ENCODE measurements around the gene CPVL. TPM values are rescaled to one million over a fixed set of nuclear protein-coding genes. Genes with fewer than 3 reads are reported as not detected.

Gene CPVL
- total RNA-seq, 1 donor from 2014 or later, result 22.1 TPM

- peaks cover 11% of the 10 kb centered on the region for H3K27me3 Mint-ChIP-seq
- no peak for TF ChIP-seq CTCF (IDR thresholded peaks at IDR 0.05; ENCODE audit: unreplicated experiment)
- no peaks in the 10 kb centered on the region for H3K9me3 Mint-ChIP-seq (ENCODE audit: low read depth)
- no peak for DNase-seq (ENCODE audit: low spot score, unreplicated experiment)
- H3K4me1 Mint-ChIP-seq (ENCODE audit: low read depth), result peaks cover 45% of the 10 kb centered on the region
- no peaks in the 10 kb centered on the region for H3K36me3 Mint-ChIP-seq (ENCODE audit: insufficient read depth)
- H3K27ac Mint-ChIP-seq, result no peak overlapping the region
- peak overlapping the region; percentile 81 for H3K4me3 Mint-ChIP-seq (ENCODE audit: low read depth)
These were observed 46.5 kb upstream of the CPVL start for GRCh38 chr7:29192811-29193210.

DNA sequence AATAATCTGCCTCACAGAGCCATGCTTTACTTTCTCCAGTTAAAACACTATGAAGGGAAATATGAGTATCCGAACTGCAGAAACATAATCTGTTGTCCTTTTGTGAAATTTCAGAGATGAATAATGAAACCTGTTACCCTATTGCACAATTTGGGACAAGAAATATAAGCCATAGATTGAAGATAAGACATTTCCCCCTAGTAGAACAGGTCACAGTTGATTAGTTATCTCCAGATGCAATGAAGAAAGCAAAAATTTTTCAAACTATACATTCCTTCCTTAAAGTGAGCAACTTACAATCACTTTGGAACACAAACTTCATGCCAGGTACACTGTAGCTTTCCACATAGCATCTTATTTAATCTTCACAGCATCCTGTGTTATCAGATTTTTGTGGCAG, 46.0 kb upstream of the CPVL start:
- no peak for DNase-seq (ENCODE audit: low spot score, unreplicated experiment)
- Mint-ChIP-seq H3K27ac (no peak overlapping the region), H3K9me3 (ENCODE audit: low read depth) (no peaks in the 10 kb centered on the region), H3K4me3 (ENCODE audit: low read depth) (peak overlapping the region; percentile 9), H3K27me3 (peaks cover 11% of the 10 kb centered on the region), H3K4me1 (ENCODE audit: low read depth) (peaks cover 40% of the 10 kb centered on the region), H3K36me3 (ENCODE audit: insufficient read depth) (no peaks in the 10 kb centered on the region)
- no peak for TF ChIP-seq CTCF (IDR thresholded peaks at IDR 0.05; ENCODE audit: unreplicated experiment)

DNA sequence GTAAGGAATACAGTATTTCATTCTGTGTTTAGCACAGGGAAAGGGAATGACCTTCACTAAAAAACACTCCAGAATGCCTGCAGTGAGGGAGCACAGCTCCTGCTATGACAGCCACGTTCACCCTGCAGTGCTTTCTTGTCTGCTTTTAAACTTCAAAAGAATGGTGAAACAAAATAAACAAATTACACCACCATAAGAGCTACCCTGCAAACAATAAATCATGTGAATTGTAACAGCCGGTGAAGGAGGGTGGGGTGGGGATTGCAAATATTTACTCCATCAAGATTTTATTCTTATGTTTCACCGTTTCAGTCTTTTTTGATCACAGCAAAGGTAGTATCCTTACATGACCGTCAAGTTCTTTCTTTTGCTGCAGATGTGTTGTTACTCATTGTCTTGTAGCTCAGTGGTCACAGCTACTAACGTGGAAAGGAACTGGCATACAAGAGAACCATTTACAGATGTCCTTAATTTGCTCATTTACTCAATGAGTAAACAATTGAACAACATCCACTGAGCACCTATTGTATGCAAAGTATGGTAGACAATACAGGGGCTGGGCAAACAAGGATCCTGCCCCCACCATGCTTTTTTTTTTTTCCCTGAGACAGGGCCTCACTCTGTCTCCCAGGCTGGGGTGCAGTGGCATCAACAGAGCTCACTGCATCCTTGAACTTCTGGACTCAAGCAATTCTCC, 44.2 kb upstream of the CPVL start:
- DNase-seq (ENCODE audit: low spot score, unreplicated experiment), result no peak
- Mint-ChIP-seq H3K27me3 (peaks cover 11% of the 10 kb centered on the region), H3K36me3 (ENCODE audit: insufficient read depth) (no peaks in the 10 kb centered on the region), H3K27ac (peak overlapping the region; percentile 93), H3K4me1 (ENCODE audit: low read depth) (peaks cover 27% of the 10 kb centered on the region), H3K9me3 (ENCODE audit: low read depth) (no peaks in the 10 kb centered on the region), H3K4me3 (ENCODE audit: low read depth) (peak overlapping the region; percentile 29)
- TF ChIP-seq CTCF (IDR thresholded peaks at IDR 0.05; ENCODE audit: unreplicated experiment), result no peak

DNA sequence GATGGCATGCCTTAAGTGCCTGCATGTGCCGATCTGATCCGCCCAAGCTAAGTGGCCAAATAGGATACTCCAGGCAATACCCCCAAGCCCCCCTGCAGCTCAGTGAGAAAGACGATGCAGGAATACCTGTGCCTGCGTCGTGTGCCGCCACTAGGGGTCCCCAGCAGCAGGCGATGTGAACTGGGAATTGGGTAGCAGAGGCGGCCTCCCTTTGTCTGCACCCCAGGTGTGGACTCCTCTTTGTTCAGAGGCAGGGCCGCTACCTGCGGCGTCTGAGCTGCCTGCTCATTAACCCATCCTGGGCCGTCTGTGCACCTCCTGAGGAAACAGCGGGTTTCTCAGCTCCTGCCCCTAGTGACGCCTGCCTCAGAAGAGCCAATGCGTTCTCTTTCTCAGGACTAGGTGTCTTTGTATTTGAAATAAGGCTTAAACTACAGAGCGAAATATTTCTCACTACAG, 43.4 kb upstream of the CPVL start:
- Mint-ChIP-seq H3K27ac (peak overlapping the region; percentile 93), H3K4me3 (ENCODE audit: low read depth) (peak overlapping the region; percentile 37)

GRCh38 chr7:29185613-29186012, 39.3 kb upstream of the CPVL start:
- H3K4me1 Mint-ChIP-seq (ENCODE audit: low read depth), result peaks cover 11% of the 10 kb centered on the region
- no peaks in the 10 kb centered on the region for H3K36me3 Mint-ChIP-seq (ENCODE audit: insufficient read depth)
- DNase-seq (ENCODE audit: low spot score, unreplicated experiment), result no peak
- H3K27me3 Mint-ChIP-seq, result no peaks in the 10 kb centered on the region
- H3K27ac Mint-ChIP-seq, result no peak overlapping the region
- no peak overlapping the region for H3K4me3 Mint-ChIP-seq (ENCODE audit: low read depth)
- no peaks in the 10 kb centered on the region for H3K9me3 Mint-ChIP-seq (ENCODE audit: low read depth)
- no peak for TF ChIP-seq CTCF (IDR thresholded peaks at IDR 0.05; ENCODE audit: unreplicated experiment)

More for the DNA sequence above, 43.4 kb upstream of the CPVL start:
- H3K36me3 Mint-ChIP-seq (ENCODE audit: insufficient read depth), result no peaks in the 10 kb centered on the region
- no peaks in the 10 kb centered on the region for H3K9me3 Mint-ChIP-seq (ENCODE audit: low read depth)
- TF ChIP-seq CTCF (IDR thresholded peaks at IDR 0.05; ENCODE audit: unreplicated experiment), result peak; percentile 92
- peaks cover 25% of the 10 kb centered on the region for H3K4me1 Mint-ChIP-seq (ENCODE audit: low read depth)
- DNase-seq (ENCODE audit: low spot score, unreplicated experiment), result peak; percentile 83
- peaks cover 11% of the 10 kb centered on the region for H3K27me3 Mint-ChIP-seq

Measured in progenitor cell of endocrine pancreas (in vitro differentiated cells).